Activated naive CD4-positive, alpha-beta T cell treated with anti-CD3 and anti-CD28 coated beads, Interleukin-2, amount 50 U/mL, for 16 hours (primary cell): ENCODE data around the gene NPFFR1.
A peak's percentile ranks its signal among the peaks of the same experiment; 100 is the strongest.
"Not testable (repeated sequence)": the region's sequence is repeated elsewhere in the genome, so short reads cannot be mapped to it uniquely, and the experiment has no call there.

Experiments used
- DNase-seq: peaks from one replicate; pipeline ENCODE4 v3.0.0-alpha.2; 2020

Gene NPFFR1

GRCh38 chr10:70255329-70256299 is 28.2 kb downstream of the NPFFR1 start:
- DNase-seq = peak; percentile 18

GRCh38 chr10:70254778-70255328 is 29.0 kb downstream of the NPFFR1 start:
- no peak for DNase-seq

- DNase-seq = no peak
Measured at GRCh38 chr10:70253878-70254765, 29.7 kb downstream of the NPFFR1 start.

GRCh38 chr10:70250961-70251680 is 32.7 kb downstream of the NPFFR1 start:
- DNase-seq = no peak

- DNase-seq = no peak
Measured at GRCh38 chr10:70247360-70247759, 36.4 kb downstream of the NPFFR1 start.

- DNase-seq = no peak
Measured at GRCh38 chr10:70241081-70241480, 42.7 kb downstream of the NPFFR1 start.

GRCh38 chr10:70239986-70240385 is 43.8 kb downstream of the NPFFR1 start:
- not testable (repeated sequence) for DNase-seq

- not testable (repeated sequence) for DNase-seq
Measured at GRCh38 chr10:70239077-70239976, 44.5 kb downstream of the NPFFR1 start.

GRCh38 chr10:70237958-70238536 is 45.8 kb downstream of the NPFFR1 start:
- DNase-seq = not testable (repeated sequence)

- no peak for DNase-seq
Measured at GRCh38 chr10:70234668-70235447, 48.9 kb downstream of the NPFFR1 start.

GRCh38 chr10:70233939-70234300 is 49.9 kb downstream of the NPFFR1 start:
- no peak for DNase-seq

- DNase-seq = peak; percentile 100
Measured at GRCh38 chr10:70233109-70233938, 50.5 kb downstream of the NPFFR1 start, which contains the start of gene PPA1. Gene PPA1 (minus strand): TSS chr10:70233429. CDS start chr10:70233327, 102 bp downstream.

GRCh38 chr10:70232859-70233108 is 51.0 kb downstream of the NPFFR1 start:
- no peak for DNase-seq

- DNase-seq = peak; percentile 49
Measured at GRCh38 chr10:70232155-70232858, 51.5 kb downstream of the NPFFR1 start.

GRCh38 chr10:70228491-70228890 is 55.3 kb downstream of the NPFFR1 start:
- DNase-seq = no peak

- DNase-seq = no peak
Measured at GRCh38 chr10:70227548-70228320, 56.1 kb downstream of the NPFFR1 start.

GRCh38 chr10:70223728-70224127 is 60.1 kb downstream of the NPFFR1 start:
- DNase-seq = no peak
